HG03520 (cell line): ENCODE data around the gene ST6GALNAC3.

Experiments
- ATAC-seq: cut with Tn5 transposase; IDR thresholded peaks from one replicate; pipeline ENCODE4 v1.9.1; 2021; ENCODE audit warnings: mild to moderate bottlenecking, moderate library complexity; ENCODE audit not compliant: unreplicated experiment

The ST6GALNAC3 gene

DNA sequence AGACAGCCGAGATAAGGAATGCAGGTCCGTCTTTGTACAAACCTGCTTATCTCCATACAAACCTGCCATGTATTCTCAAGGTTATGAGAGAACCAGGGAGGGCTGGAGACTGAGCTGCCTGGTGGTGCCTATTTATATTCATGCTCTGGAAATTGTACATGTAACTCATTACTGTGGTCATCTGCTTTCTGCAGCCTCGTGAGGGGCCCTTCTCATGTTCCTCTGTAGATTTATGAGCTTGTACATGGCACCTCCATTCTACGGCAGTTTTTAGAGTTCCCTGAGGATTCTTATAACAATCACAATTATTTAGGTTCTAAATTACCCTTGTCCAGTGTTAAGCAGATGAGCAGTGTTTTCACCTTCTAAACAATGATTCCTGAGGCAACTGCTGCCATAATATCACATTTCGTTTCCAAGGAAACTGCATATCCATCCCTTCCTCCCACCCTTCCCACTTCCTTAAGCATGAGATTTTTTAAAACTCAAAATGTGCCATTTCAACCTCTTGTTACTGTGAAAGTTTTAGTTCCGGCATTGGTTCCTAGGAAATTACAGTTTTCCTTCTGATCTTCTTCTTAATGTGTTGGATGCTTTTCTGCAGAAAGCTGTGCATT is 112.1 kb downstream of the ST6GALNAC3 start:
- no peak for ATAC-seq

DNA sequence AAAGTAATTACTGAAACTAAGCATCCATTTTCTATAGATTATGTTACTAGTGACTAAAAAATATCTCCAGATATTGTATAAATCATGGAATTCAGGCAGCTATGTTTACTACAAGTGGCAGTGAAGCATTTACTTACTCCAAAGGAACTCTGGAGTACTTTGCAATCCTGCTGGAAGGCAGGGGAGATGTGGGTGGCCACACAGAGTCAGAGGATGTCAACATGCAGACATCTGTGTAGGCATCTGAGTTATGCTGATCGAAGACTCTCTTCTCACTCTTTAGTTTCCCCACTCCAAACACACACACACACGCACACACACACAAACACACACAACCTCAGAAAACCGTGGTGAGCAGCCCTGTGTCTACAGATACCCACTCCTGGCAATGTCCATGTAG is 112.9 kb downstream of the ST6GALNAC3 start:
- no peak for ATAC-seq

DNA sequence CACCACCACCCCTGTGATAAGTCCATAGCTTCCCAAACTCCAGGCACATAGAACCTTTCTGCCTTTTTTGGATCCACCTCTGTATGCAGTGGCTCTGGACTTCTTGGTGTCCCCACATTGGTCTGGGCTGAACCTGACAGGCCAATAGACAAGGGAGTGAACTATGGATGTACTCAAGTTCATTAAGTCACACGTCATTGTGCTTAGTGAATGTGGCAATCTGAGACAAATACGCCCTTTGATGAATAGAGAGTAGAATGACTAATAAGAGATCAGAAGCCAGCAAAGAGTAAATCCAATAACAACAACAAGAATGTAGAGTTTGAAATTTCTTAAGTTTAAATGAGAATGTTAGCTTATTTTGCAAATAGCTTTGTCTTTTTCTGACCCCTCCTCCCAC is 114.8 kb downstream of the ST6GALNAC3 start:
- no peak for ATAC-seq

DNA sequence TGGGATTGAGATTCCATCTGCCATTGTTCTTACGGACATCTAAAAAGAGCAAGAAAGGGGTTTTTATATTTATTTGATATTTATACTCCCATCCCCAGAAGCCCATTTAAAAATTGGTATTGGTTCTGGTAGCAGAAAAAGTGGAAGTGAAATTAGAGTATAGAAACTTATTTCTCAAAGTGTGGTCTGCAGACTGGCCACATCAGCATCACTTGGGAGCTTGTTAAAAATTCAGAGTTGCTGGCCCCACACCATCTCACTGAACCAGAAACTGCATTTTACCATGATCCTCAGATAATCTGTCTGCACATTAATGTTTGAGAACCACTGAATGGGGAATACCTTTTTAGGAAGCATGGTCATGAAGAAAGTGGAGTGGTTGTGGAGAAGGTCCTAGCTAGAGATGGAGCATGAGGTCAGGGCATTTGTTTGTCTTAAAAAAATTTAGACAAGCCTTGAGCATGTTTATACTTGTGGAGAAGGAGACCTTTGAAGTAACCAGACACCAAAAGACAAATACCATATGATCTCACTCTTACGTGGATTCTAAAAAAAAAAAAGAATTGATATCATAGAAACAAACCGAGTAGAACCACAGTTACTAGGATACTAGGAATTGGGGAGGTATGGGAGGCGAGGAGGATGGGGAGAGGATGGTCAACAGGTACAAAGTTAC is 116.3 kb downstream of the ST6GALNAC3 start:
- ATAC-seq = no peak

DNA sequence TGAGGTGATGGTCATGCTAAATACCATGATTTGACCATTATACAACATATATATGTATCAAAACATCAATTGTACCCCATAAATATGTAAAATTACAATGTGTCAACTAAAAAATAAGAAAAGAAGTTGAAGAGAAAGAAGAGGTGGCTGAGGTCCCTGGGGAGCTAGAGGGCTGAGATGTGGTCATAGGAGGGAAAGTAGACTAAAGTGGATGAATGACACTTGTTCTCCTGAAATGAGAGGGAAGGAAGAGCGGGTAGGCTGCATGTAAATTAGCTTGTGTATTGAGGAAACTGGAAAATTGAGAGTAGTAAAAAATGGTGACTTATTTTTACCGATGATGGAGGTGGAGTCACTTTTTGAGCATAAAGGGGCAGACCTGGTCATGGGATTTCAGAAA is 117.0 kb downstream of the ST6GALNAC3 start:
- ATAC-seq = no peak

DNA sequence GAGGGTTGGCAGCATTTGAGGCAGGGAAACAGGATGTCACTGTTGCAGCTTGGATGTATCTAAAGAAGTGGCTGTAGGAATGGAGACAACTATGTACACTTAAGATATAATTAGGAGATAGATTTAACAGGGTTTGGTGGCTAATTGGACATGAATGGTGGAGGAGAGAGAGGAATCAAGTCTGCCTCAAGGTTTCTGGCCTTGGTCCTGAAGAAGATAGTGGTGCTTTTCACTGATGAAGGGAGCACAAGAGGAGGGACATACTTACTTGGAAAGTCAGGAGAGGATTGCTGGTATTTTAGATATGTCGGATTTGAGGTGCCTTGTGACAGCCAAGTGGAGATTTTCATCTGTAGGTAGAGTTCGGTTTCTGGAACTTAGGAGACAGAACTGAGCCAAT is 123.9 kb downstream of the ST6GALNAC3 start:
- no peak for ATAC-seq

DNA sequence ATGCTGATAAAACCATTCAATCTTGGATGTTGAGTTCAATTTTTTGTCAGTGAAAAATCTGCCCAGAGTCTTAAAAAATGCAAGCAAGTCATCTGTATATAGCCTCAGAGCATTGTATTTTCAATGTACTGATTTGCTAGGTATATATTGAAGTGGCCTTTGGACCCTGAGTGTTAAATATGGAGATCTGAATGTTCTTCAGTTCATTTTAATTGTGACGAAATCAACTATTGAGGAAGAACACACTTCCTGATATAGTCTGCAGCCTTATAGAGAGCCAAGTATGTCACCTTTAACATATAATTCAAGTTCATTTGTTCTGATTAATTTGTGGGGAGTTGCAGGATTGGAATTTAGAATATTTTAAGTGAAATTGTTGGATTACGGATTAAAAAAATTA is 128.1 kb downstream of the ST6GALNAC3 start:
- no peak for ATAC-seq

DNA sequence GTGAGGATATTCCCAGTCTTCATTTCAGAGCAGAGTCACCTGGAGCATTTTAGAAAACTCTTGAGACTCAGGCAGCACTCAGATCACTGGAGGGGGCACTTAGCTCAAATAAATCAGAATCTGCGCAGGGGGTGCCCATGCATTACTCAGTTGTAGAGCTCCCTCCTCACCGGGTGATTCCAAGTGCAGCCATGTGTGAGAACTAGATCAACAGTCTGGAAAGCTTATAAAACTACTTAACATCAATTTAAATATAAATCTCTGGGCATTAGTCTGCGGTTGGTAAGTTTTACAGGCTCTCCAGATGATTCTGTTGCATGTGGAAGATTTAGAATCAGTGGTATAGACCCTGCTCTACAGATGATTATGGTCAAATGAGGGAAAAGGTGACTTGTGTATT is 128.6 kb downstream of the ST6GALNAC3 start:
- ATAC-seq = no peak

DNA sequence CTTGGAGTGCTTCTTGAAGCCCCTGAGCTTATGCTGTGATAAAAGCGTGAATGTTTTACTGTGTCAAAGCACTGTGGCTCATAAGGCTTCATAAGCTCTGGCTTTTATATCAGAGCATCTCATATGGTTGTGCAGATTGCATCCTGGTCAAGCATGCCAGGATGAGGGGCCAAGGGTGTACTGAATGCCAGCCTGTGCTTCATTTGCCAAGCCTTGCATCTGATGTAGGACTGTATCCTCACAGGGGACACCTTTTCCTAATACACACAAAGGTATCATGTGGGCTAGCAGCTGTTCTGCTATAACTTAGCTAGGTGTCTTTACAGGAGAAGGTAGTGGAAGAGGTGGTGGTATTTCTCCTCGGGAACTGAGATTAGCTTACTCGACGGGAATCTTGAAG is 134.7 kb downstream of the ST6GALNAC3 start:
- no peak for ATAC-seq

DNA sequence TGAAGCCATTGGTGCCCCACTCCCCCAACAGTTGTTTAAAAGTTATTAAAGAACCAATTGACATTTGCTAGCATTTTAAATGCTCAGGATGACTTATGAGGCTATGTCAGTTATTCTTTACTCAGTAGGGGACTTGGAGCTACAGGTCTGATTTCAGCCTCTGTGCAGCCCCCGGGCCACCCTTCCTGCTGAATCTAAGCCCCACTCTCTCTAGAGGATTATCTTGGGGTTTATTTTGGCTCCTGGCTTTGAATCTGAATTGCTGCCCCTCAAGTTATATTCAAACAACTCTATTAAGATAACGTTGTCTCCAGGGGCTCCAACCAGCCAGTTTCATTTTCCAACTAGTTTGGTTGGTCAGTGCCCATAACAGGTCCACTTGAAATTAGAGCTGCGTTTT is 135.1 kb downstream of the ST6GALNAC3 start:
- ATAC-seq = no peak

DNA sequence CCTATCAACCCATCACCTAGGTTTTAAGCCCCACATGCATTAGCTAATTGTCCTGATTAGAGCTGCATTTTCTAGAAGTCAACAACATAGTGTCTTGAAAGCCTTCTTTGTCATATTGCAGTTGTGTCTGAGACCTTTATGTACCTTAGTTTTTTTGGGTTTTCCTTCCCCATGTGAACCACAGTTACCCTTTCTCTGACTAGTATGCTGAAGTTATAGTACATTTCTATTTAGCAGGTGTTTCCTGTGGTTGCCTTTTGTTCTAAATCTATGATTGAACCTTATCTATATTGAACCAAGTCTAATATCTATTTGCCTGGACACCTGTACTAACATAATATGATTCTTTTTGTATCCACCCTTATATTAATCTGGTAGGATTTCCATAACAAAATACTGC is 135.6 kb downstream of the ST6GALNAC3 start:
- ATAC-seq = no peak

DNA sequence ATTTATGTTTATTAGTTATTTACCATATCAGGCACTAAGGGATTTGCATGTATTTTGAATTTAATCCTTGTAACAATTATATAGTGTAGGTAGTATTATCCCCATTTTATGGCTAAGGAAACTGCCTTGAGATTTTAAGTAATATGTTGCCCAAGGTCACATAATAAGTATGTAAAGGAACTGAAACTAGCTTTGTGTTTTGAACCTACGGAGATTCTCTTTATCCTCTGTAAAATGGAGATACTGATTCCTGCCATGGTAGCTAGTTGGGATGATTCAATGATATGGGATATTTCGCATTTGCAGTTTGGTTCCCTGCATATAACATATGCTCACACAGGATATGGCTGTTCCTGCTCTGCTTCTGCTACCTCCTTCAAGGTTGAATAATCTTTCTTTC is 144.3 kb downstream of the ST6GALNAC3 start:
- ATAC-seq = no peak

DNA sequence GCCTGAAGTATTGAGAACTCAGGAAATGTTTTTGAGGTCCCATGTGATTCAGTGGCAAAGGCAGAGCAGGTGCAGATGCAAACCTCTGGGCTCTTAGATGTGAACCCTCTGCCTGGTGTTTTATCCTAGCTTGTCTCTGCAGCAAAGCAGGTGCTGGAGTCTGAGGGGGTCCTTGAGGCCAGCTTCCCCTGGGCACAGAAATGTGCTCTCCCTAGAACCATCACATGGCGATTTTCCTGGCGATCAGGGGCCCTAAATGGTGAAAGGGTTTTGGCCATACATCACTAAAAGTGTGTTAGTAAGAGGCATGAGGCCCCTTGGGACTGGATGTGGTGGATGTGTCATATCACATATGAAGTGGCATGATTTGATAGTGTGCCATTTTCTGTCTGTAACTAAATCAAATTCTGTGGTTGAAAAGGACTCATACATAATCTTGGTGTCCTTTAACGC is 144.8 kb downstream of the ST6GALNAC3 start:
- no peak for ATAC-seq

DNA sequence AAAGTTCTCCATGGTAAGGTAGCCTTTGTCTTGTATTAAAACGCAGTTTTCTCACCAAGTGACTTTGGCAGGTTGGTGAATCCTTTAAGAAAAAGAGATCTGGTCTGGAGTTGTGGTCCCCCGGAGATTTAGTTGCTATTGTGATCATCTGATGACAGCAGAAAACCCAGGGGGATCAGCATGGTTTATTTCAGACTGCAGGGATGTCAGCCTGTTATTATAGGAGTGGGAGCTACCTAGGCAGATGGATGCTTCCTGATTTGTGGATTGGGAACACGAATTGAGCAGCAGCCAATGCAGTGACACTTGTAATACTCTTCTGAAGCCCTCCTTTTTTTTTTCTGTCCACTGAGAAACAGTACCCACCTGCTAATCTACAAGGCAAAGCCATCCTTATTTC is 150.2 kb downstream of the ST6GALNAC3 start:
- ATAC-seq = no peak

DNA sequence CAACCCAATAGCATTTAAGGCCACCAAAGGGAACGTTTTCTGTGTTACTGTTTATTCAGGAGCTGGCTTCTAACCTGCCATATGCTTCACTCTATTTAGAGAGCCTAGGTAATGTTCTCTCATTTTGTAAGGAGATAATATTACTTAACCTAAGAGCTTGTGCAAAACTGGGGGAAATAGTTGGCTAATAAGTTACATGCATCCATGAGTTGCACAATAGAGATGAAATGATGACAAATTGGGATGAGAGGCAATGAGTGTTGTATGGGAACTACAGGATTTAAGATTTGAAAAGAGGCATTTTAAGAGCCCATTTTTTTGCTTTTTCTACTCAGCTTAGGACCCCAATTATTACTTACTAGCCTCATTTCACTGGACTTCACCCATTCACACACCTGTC is 151.0 kb downstream of the ST6GALNAC3 start:
- no peak for ATAC-seq

DNA sequence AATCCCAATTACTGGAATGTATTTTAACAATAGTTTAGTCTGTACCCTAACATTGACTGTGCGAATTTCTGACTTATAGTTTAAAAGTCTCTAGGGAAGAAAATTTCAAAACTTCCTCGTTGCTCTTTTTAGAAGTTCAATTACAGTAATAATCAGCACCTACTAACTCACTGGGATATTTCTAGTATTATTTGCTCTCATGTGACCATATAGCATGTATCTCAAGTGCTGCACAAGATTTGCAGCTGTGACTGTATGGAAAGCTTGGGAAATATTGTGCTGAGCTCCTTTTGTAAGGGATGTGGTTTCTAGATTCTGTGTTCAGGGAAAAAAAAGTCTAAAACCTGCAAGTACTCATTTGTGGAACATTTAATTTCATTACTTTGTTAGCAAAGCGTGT is 153.1 kb downstream of the ST6GALNAC3 start:
- no peak for ATAC-seq

DNA sequence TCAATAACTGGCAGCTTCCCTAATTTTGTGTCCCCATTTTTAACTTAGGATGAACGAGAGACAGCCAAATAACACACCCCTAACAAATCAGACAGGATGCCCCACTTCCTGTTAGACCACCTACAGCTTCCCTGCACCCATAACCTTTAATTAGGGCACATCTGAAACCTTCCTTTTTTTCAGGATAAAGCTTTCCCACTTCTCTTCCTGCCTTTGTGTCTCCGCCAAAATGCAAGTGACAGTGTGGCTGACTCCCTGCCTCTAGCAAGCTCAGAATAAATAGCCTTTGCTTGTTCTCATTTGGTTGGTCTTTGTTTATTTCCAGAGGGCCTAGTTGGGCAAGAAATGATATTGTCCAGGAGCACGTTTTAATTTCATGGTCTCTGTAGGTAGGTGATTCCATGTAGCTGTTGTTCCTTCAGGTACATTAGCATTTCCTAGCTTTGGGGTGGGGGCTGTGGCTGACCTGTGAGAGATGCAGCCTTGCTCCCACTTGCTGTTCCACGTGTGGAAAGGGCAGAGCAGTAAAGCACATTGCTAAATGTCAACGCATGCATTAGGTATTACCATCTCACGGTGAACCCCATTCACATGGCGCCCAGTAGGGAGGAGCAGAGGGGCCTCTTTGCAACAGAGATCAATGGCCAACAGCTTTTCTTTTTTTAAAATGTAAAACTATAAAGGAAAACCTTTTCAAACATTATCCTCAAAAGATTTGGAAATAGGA is 154.9 kb downstream of the ST6GALNAC3 start:
- ATAC-seq = no peak

DNA sequence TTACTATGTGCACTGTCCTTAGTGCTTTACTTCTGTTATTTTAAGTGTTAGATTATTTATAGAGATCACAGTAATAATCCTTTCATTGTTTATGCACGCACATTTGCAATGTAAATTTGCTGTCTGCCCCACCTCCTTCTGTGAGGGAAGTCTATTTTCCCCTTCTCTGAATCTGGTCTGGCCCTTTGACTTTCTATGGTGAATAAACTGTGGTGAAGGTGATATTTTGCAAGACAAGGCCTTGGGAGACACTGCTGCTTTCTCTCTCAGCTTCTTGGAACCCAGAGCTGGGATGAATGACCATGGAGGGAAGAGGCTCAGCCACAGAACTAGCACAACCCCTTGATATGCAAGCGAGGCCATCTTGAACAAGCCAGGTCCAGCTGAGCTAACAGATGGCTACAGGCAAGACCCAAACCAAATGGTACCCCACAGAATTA is 156.3 kb downstream of the ST6GALNAC3 start:
- no peak for ATAC-seq

DNA sequence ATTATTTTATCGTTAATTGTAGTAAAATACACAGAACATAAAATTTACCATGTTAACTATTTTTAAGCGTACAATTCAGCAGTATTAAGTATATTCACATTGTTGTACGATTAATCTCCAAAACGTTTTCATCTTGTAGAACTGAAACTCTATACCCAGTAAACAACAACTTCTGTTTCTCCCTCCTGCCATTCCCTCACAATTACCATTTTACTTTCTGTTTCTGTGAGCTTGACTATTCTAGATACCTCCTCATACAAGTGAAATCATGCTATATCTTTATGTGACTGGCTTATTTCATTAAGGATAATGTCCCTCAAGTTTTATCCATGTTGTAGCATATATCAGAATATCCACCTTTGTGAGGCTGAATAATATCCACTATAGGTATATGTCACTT is 156.8 kb downstream of the ST6GALNAC3 start:
- no peak for ATAC-seq

DNA sequence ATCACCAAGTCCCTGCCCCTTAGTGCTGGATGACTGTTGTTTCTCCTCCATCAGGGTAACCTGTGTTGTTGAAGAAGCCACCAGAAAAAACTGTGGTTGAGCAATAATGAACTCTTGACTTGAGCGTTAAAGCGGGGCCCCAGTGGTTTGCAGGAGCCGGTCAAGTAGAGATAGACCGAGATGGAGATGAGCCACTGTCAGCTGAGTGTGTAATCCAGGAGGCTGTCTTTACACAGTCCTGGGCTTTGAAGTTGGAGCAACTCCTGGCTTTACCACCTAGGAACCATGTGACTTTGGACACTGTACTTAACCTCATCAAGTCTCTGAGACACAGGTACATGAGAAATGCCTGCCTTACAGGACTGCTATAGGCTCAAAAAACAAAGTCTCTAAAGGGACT is 158.1 kb downstream of the ST6GALNAC3 start:
- no peak for ATAC-seq

DNA sequence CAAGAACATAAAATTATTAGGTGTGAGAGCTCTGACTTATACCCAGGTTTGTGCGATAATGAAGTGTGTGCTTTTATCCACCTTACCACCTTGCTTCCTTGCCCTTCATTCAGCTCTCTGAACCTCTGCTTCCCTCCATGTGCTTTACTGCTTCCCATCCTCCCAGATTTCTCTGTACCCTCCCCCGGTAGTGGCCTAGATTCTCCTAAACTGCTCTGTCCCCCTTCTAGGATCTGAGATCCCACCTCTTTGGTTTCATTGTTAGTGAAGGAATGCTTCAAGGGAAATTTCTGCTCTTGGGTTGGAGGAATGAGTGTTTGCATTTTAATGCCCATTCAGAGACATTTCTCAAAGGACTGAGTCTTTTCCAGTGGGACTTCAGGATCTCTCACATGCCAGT is 159.5 kb downstream of the ST6GALNAC3 start:
- no peak for ATAC-seq

DNA sequence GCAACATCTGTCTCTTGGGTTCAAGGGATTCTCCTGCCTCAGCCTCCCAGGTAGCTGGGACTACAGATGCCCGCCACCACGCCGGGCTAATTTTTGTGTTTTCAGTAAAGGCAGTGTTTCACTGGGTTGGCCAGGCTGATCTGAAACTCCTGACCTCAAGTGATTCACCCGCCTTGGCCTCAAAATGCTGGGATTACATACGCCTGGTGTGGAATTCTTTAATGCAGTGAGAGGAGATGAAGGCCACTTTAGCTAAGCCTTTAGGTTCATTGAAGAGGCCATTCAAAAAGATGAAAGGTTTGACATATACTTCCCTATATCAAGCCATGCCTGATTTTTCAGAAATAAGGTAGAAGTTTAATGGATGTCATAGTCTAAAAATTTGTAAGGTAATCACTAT is 162.7 kb downstream of the ST6GALNAC3 start:
- ATAC-seq = no peak
